GM12864 (cell line): ENCODE data around the gene PAN3.

Source experiments
- DNase-seq: peaks from one replicate; pipeline ENCODE4 v3.0.0-alpha.2; 2011; ENCODE audit warnings: low read depth
- H3K4me3 ChIP-seq: 2 replicates; pipeline ENCODE4 v1.5.1; 2011; ENCODE audit warnings: mild to moderate bottlenecking, low read depth, low read length, control low read depth
- CTCF ChIP-seq: IDR thresholded peaks from 2 replicates; pipeline ENCODE4 v1.5.1; 2011; ENCODE audit warnings: low read depth, mild to moderate bottlenecking, moderate library complexity, low read length, control low read depth, inconsistent platforms; ENCODE audit errors: missing control alignments

The PAN3 gene

GRCh38 chr13:28161370-28161769 is 23.0 kb downstream of the PAN3 start:
- H3K4me3 ChIP-seq = no peak overlapping the region
- TF ChIP-seq CTCF = no peak
- no peak for DNase-seq

DNA sequence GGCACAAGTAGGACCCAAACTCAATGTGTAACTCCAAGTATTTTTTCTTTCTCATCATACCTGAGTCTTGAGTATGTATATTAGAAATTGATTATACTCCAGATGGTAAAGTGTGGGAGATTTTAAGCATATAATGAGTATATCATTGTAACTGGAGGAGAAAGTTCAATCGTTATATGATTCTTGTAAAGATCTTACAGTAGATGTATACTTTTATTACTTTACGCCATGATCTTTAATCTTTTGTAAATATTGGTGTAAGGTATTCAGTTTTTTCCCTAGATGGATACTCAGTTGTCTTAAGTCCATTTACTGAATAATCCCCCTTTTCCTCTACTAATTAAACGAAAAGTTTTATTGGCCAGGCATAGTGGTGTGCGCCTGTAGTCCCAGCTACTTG is 25.2 kb downstream of the PAN3 start:
- TF ChIP-seq CTCF = no peak
- DNase-seq = no peak
- no peak overlapping the region for H3K4me3 ChIP-seq

DNA sequence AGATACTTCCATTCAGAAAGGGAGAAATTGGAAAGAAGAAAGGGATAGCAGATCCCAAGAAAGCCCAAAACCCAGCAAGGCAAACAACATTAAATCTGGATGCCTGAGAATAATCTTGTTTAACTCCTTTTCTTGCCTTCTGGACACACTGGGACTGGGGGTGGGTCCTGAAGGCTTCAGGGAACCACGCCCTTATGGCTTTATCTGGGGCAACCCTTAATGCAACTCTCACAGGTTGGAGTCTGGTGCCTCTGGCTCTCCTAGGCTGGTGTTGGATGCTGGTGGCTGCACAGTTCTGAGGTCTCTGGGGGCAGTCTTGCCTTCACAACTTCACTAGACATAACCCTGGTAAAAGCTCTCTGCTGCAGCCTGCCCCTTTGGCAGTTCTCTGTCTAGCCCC is 27.9 kb downstream of the PAN3 start:
- TF ChIP-seq CTCF = no peak
- no peak for DNase-seq
- no peak overlapping the region for H3K4me3 ChIP-seq

GRCh38 chr13:28171266-28171665 is 32.9 kb downstream of the PAN3 start:
- no peak for DNase-seq
- TF ChIP-seq CTCF = no peak

DNA sequence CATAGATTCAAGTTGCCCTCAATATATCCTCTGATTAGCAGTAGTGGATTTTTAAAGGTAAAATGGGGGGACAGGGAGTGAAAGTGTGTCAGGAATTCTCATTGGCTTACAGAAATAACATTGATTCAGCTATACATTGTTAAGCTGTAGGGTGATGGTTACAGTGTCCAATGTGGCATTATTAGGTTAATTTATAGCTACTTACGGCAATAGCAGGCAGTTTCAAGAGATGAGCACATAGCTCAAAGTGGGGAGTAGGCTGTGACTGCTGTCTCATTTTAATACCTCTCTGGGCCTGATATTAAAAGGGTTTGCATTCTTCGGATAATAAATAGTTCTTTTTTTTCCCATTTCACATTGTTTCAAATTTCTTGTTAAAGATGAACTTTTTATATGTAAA is 34.6 kb downstream of the PAN3 start:
- TF ChIP-seq CTCF = no peak
- DNase-seq = no peak
- no peak overlapping the region for H3K4me3 ChIP-seq

More at GRCh38 chr13:28171266-28171665, 32.9 kb downstream of the PAN3 start:
- no peak overlapping the region for H3K4me3 ChIP-seq

- TF ChIP-seq CTCF = no peak
- DNase-seq = no peak
Measured at GRCh38 chr13:28173793-28174192, 35.4 kb downstream of the PAN3 start.

DNA sequence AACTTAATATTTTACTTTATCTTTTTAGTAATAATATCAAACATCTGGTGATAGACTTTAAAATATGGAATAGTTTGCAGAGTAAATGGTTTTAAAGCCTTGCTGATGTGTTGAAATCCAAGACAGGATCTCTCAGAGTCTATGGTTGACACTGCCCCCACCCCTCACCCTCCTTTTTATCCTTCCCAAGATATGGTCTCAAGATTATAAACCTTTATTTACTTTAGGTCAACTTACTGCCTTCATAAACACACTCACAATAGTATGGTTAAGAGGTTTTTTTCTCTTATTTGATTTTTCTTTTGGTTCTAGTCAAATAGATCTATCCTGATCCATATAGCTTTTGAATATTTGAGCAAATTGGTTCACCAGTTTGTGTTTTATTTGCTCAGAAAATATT is 39.0 kb downstream of the PAN3 start:
- no peak for TF ChIP-seq CTCF
- DNase-seq = no peak
- H3K4me3 ChIP-seq = no peak overlapping the region

More at GRCh38 chr13:28173793-28174192, 35.4 kb downstream of the PAN3 start:
- no peak overlapping the region for H3K4me3 ChIP-seq
